ENCODE measurements around the gene PCBP3. TPM values are rescaled to one million over a fixed set of nuclear protein-coding genes. Genes with fewer than 3 reads are reported as not detected.

PCBP3 gene
- total and polyA plus RNA-seq, 2 donors (not counting 3 experiments of a cell fraction or from before 2014, with no cell fraction given): 0.06 to 1.1 TPM

DNA sequence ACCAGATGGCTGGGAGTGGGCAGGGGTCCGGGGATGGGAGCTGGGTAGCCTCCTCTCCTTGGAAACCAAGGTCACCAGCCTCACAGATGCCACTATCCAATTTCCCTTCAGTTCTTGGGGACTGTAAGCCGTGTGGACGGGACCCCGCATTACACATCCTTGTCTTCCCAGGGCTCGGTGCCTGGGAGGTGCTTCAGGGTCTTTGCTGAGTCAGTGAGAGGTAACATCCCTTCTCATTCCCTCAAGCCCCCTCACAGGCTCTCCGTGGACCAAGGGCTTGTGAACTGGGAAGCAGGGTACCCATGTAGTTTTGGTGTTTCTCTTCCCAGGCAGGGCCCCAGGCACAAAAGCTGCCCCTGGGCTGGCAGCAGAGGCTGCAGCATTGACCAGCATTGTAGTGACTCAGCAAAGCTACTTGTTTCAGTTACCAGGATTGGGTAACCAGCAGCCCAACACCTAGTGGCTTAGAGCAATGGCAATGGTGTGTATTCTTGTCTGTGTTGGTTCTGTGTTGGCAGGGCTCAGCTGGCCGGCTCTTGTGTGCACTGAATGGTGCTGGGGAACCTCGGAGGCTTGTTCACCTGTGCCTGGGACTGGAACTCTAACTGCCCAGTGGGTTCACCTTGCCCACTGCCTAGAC lies 24.6 kb upstream of the PCBP3 start:
- no peak for DNase-seq (ENCODE audit: low read depth, low spot score)
- H3K4me2 ChIP-seq (ENCODE audit: insufficient read depth, low read length): no peak overlapping the region
- H3K79me2 ChIP-seq (ENCODE audit: control insufficient read depth, insufficient read depth, low read length): no peaks in the 10 kb centered on the region
- no peak overlapping the region for H2AFZ ChIP-seq (ENCODE audit: low read depth, low read length)
- TF ChIP-seq EZH2 (IDR thresholded peaks at IDR 0.05; ENCODE audit: borderline replicate concordance, low read depth, low read length, severe bottlenecking) (no peak), MYC (IDR thresholded peaks at IDR 0.05; ENCODE audit: low read depth, low read length) (no peak), GATA2 (IDR thresholded peaks at IDR 0.05; ENCODE audit: insufficient read depth, insufficient read length, low read depth, low read length) (no peak), POLR2A (IDR thresholded peaks at IDR 0.05; ENCODE audit: low read depth, low read length) (no peak), FOS (IDR thresholded peaks at IDR 0.05; ENCODE audit: borderline replicate concordance, insufficient read depth, low read length) (no peak), POLR2AphosphoS5 (IDR thresholded peaks at IDR 0.05; ENCODE audit: insufficient read depth, low read depth, low read length) (no peak), JUN (IDR thresholded peaks at IDR 0.05; ENCODE audit: borderline replicate concordance, insufficient read depth, insufficient read length, low read depth) (no peak)
- TF ChIP-seq, protein P1, sequence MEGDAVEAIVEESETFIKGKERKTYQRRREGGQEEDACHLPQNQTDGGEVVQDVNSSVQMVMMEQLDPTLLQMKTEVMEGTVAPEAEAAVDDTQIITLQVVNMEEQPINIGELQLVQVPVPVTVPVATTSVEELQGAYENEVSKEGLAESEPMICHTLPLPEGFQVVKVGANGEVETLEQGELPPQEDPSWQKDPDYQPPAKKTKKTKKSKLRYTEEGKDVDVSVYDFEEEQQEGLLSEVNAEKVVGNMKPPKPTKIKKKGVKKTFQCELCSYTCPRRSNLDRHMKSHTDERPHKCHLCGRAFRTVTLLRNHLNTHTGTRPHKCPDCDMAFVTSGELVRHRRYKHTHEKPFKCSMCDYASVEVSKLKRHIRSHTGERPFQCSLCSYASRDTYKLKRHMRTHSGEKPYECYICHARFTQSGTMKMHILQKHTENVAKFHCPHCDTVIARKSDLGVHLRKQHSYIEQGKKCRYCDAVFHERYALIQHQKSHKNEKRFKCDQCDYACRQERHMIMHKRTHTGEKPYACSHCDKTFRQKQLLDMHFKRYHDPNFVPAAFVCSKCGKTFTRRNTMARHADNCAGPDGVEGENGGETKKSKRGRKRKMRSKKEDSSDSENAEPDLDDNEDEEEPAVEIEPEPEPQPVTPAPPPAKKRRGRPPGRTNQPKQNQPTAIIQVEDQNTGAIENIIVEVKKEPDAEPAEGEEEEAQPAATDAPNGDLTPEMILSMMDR (IDR thresholded peaks at IDR 0.05; ENCODE audit: extremely low read depth in 1 of 2, insufficient read depth in 1 of 2, low read depth in 1 of 2, low read length in 2 of 2): no peak
- TF ChIP-seq, protein P2, sequence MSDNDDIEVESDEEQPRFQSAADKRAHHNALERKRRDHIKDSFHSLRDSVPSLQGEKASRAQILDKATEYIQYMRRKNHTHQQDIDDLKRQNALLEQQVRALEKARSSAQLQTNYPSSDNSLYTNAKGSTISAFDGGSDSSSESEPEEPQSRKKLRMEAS (IDR thresholded peaks at IDR 0.05; ENCODE audit: insufficient read depth, insufficient read length): no peak
- no peaks in the 10 kb centered on the region for H3K4me1 ChIP-seq (ENCODE audit: control insufficient read depth, extremely low read depth, insufficient read depth, low read length)
- POLR2A ChIA-PET: no interaction called here
- no peak overlapping the region for H3K9ac ChIP-seq (replicated peaks; ENCODE audit: extremely low read depth, insufficient read depth, low read length)
- no peaks in the 10 kb centered on the region for H3K9me1 ChIP-seq (replicated peaks; ENCODE audit: control insufficient read depth, extremely low read depth, insufficient read depth, low read length)
- no peaks in the 10 kb centered on the region for H3K36me3 ChIP-seq (ENCODE audit: control insufficient read depth in 2 of 2, extremely low read depth in 1 of 2, insufficient read depth in 2 of 2, low read length in 2 of 2)
- no peaks in the 10 kb centered on the region for H4K20me1 ChIP-seq (replicated peaks; ENCODE audit: control insufficient read depth, extremely low read depth, insufficient read depth, low read length)
- FAIRE-seq: no peak
- intact Hi-C loops (cut with micrococcal nuclease) (no loop called here), dilution Hi-C loops (cut with MboI; ENCODE audit: extremely low pct_ligation_motif_present, low sequenced_read_pairs) (no loop called here)
- H3K9me3 ChIP-seq (replicated peaks; ENCODE audit: control insufficient read depth, insufficient read depth, low read length): no peaks in the 10 kb centered on the region
- no TSS peak for BruUV-seq (replicated peaks)
- no peak overlapping the region for H3K4me3 ChIP-seq (replicated peaks in 1 of 3; ENCODE audit: insufficient read depth in 1 of 3, low read depth in 1 of 3, low read length in 3 of 3)
- CTCF ChIA-PET: no interaction called here
- peaks cover 0 to 3% of the 10 kb centered on the region in 2 experiments for H3K27me3 ChIP-seq (ENCODE audit: control insufficient read depth in 2 of 2, insufficient read depth in 2 of 2, low read length in 2 of 2)
- no peak overlapping the region for H3K27ac ChIP-seq (ENCODE audit: insufficient read depth, low read depth, low read length)

Measured in endothelial cell of umbilical vein (primary cell).